CMK (cell line): ENCODE results near the gene SLC39A11.
"Not testable (repeated sequence)": the region's sequence is repeated elsewhere in the genome, so short reads cannot be mapped to it uniquely, and the experiment has no call there.

Experiments
- DNase-seq: peaks from one replicate; pipeline ENCODE4 v3.0.0-alpha.2; 2010; ENCODE audit warnings: low read depth

The SLC39A11 gene

DNA sequence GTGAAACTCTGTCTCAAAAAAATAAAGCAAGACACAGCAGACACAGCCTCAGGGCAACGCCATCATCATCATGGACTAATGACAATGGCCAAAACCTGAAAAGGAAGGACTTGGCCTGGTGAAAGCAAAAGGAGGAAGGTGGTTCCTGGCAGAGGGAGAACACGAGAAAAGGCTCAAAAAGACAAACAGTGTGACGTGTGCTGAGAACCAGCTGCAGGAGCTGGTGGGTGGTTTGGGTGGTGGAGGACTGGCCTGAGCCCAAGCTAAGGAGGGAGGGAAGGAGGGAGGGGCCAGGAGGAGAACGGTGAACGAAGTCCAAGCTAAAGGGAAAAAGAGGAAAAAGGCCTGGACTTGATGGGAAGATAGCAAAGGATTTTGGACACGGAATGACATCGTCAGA, 85.1 kb downstream of the SLC39A11 start:
- no peak for DNase-seq

DNA sequence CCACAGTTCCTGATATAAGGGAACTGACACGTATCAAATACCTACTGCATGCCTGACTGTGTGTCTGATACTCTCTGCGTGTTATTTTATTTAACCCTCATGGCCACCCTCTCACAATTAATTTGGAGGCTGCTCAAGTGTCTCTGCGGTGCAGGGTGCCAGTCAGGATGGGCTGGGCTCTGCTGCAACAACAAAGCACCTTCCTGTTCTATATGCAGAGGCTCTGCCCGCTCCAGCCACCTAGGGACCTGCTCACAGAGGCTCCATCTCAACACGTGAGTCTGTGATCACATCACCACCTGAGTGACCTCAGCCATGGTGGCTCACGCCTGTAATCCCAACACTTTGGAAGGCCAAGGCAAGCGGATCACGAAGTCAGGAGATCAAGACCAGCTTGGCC, 87.1 kb downstream of the SLC39A11 start:
- no peak for DNase-seq

DNA sequence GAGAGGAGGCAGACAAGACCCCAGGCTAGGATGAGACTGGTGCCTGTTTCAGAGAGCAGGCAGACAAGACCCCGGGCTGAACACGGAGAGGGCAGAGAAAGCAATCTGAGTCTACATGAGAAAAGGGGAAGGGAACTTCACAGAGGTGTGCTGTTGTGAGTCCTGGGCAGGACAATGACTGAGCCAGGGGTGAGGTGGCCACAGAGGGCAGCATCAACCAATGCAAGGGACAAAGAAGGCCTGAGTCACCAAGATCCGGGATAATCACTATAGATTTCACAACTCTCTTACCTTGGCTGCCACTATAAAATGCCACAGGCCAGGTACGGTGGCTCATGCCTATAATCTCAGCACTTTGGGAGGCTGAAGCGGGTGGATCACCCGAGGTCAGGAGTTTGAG, 89.0 kb downstream of the SLC39A11 start:
- no peak for DNase-seq

DNA sequence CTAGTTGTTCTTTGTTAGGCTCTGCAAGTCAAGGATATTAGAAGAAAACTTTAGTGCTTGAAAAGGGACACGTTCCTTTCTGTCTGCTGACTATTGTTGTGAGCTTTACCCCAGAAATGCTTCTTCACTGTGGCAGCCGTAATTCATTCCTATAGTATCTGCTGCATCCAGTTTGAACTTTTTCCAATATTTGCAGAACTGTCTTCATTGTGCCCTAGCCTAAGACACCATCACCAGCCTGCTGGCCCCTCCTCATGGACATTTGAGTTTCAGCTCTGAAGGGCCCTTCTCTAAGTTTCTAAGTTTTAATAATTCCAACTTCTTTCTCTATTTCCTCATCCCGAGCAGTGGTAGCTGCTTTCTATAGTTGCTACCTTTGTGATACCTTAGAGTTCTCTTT, 91.7 kb downstream of the SLC39A11 start:
- DNase-seq, result no peak

DNA sequence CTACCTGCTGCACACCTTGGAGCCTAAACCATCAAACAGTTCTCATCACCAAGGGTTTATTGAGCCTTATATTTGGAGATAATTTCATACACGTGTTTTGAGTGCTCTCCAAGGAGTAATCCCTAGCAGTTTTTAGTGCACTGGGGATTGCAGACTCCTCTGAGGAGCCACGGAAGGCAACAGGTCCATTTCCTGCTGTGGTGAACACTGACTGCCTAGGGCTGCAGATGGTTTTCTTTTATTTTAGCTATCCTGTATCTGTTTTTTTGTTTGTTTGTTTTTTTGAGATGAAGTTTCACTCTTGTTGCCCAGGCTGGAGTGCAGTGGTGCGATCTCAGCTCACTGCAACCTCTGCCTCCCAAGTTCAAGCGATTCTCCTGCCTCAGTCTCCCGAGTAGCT, 93.0 kb downstream of the SLC39A11 start:
- DNase-seq, result not testable (repeated sequence)

DNA sequence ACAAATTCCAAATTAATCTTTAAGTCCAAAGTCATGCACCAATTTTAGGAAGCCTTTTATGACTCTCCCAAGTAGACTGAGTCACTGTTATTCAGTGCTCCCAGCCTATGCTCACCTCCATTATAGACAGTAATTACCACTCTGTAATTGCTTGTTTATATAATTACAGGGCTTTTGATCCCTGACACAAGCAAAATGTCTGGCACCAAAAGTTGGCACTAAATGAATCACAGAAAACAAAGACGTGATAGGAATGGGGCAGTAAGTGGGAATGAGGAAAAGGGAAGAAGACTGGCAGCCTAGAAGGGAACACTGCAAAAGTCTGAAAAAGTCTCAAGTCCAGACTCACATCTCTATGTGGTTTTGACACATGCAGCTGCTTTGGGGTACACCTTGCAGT, 94.1 kb downstream of the SLC39A11 start:
- DNase-seq, result no peak

DNA sequence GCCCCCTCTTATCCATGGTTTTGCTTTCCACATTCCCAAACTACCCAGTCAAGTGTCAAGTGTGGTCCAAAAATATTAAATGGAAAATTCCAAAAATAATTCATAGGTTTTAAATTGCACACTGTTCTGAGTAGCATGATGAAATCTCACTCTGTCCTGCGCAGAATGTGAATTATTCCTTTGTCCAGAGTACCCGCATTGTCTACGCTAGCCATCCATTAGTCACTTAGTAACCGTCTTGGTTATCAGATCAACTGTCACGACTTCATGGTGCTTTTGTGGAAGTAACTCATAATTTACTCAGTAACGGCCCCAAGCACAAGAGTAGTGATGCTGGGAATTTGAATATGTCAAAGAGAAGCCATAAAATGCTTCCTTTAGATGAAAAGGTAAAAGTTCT, 94.9 kb downstream of the SLC39A11 start:
- DNase-seq, result no peak

DNA sequence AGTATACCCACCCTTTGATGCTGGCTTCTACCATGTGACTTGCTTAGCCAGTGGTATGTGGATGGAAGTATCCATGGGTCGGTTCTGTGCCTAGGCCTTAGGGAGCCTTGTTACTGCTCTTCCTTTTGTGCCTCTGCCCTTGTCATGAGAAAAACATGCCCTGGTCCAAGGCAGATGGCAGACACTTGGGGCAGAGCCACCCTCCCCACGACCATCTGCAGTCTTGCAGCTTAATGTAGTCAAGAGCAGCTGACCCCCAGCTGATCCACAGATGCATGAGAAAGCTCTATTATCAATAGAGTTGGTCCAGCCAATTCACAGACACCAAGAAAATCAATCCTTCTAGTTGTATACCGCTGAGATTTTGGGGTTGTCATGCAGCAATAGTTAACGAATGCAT, 95.7 kb downstream of the SLC39A11 start:
- DNase-seq, result no peak

DNA sequence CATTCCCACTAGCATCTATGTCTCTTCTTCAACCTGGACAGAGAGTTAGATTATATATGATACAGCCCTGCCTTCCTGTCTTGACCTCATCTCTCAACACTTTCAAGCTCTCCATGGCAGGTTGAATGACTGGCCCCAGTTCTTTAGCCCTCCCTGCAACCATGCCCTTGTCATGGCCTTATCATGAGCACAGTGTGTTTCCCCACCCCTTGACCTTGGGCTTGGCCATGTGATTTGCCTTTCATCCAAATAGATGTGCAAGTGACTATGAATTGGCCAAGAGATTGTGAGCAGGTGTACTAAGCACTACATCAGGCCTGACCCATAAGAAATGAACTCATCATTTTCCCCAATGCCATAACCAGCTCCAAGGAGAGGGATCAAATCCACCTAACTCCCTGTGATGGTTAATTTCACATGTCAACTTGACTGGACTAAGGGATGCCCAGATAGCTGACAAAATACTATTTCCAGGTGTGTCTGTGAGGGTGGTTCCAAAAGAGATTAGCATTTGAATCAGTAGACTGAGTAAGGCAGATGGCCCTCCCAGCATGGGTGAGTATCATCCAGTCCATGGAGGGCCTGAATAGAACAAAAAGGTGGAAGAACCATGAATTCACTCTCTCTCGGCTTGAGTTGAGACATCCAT, 97.4 kb downstream of the SLC39A11 start:
- no peak for DNase-seq

DNA sequence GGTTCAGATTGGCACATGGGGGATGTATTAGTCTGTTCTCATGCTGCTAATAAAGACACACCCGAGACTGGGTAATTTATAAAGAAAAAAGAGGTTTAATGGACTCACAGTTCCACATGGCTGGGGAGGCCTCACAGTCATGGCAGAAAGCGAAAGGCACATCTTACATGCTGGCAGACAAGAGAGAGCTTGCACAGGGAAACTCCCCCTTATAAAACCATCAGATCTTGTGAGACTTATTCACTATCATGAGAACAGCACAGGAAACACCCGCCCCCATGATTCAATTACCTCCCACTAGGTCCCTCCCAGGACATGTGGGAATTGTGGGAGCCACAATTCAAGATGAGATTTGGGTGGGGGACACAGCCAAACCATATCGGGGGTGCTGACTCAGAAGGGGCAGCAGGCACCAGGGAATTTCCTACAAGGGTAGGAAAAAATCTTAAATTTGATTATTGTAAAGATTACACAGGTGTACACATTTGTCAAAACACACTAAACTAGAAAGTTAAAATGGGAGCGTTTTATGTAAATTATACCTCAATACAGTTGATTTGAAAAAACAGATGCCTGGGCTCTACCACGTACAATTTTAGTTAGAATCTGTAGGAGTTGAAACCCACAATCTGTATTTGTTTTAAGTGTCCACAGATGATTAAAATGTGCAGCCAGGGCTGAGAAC, 99.6 kb downstream of the SLC39A11 start:
- not testable (repeated sequence) for DNase-seq

DNA sequence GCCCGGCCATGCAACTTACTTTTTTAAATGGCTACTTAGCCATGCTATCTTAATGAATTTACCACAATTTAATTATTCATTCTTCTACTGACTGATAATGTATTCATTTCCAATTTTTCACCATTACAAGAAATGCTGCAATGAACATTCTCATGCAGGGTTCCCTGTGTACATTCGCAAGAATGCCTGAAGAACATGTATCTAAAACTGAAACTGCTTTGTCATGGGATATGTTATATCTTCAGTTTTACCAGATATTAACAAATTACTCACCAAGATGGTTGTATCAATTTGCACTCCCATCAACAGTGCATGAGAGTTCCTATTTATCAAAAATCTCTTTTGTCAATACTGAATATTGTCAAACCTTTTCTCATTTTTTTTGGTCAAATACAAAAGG, 100.8 kb downstream of the SLC39A11 start:
- DNase-seq, result no peak

DNA sequence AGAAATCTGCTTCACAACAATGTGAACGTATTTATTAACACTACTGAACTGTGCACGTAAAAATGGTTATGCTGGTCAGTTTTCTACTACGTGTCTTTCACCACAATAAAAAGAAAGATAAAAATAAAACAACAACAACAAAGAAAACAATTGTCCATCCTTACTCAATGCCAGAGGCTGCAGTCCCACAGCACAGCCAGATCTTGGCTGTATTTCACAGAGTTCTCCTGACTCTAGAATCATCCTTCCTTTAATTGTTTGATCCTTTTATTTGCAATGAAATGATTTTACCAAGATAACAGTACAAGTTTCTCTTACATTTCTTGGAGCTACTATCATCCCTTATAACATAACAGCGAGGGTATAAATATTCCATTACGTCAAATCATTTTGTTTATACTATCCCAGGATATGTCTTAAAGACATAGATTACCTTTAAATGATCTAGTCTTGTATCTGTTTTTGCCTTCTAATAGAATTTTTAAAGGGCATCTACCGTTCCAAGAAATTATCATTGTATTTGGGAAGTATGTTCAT, 103.3 kb downstream of the SLC39A11 start:
- DNase-seq, result no peak

DNA sequence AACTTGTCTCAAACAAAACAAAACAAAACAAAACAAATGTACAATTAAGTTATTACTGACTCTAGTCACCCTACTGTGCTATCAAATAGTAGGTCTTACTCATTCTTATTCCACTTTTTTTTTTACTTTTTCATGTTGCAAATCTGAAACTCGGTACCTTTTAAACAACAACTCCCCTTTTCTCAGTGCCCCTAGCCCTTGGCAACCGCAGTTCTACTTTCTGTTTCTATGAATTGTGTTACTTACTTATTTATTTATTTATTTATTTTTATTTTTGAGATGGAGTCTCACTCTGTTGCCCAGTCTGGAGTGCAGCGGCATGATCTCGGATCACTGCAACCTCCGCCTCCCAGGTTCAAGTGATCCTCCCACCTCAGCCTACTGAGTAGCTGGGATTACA, 104.0 kb downstream of the SLC39A11 start:
- DNase-seq, result no peak

DNA sequence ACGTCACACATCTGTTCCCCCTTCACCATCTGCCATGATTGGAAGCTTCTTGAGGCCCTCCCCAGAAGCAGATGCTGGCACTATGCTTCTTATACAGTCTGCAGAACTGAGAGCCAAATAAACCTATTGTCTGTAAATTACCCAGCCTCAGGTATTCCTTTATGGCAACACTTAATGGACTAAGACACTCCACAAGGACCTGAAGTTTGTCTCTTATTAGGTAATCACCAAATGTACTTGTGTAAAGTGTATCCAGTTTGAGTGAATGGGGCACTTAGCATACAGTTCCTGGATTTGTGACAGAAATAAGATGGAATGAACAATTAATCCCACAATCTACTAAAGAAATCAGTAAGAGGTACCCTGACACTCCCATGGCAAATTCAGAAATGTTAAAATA, 105.3 kb downstream of the SLC39A11 start:
- no peak for DNase-seq

DNA sequence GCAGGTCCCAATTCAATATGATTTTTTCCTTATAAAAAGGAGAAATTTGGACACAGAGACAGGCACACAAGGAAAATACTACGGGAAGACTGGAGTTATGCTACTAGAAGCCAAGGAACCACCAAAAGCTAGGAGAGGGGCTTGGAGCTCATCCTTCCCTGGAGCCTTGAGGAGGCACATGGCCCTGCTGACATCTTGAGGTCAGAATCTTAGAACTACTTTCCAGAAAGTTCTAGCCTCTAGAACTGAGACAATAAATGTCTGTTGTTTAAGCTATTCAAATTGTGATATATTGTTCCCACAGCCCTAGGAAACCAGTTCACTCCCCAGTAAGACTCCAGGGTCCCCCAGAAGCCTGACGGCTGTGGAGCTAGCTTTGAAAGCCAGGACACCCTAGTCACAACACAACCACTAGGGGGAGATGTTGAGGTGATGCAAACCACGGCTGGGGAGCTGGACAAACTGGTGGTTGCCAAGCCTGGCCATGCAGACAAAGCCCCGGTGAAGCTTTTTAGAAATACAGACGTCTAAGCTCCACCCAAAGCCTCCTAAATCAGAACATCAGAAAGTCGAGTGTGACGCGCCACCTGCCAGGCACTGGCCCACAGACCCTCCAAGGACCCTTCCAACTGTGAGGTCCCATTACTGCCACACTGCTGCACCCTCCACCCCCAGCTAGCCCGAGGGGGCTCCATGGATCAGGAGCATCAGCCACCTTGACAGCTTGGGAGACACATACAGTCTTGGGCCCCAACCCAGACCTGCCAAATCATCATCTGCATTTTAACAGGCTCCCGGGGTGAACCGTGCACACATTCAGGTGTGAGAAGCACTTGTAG, 106.4 kb downstream of the SLC39A11 start:
- DNase-seq, result peak; percentile 68

DNA sequence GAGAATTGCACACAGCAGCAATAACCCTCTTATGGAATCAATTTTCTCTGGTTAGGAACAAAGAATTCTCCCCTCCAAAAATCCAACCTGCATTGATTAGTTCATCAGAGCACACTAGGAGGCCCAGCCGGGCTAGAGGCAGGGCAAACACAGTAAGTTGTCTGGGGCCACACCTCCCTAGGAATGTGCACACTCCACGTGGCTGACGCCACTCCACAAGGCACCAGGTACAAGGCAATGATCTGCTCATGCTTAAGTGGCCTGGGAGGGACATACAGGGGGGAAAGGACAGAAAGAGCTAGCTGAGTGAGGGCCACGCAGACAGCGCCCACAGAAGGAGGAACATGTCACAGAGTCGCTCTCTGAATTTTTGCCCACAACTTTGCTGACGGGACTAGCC, 107.6 kb downstream of the SLC39A11 start:
- no peak for DNase-seq

DNA sequence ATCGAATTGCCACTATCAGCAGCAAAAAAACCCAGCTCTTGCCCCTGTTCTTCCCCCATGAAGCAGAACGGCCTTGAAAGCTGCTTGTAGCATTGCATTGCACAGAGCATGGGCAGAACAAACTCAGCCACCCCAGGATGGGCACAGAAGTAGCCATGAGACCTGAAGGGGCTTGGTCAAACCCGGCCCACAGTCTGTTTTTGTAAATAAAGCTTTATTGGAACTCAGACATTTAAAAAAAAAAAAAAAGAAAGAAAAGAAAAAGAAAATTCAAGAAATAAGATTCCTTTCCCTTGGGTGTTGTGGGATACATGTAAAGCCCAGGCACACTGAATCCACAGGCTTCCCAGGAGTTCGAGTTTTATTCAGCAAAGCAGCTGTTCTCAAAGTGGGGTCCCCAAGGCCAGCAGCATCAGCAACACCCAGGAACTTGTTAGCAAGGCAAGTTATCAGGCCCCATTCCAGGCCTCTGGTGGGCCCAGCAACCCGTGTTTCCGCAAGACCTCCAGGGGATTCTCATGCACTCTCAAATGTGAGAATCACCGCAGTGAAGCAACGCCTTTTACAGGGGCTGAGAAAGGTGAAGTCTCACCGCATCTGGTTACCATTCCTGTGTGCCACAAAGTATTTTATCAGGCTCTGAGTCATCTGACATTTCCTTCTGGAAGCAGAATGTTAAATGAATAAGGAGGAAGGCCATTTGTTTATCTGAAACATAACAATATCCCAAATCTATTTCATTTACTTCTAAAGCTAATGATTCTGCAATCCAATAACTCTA, 108.2 kb downstream of the SLC39A11 start:
- no peak for DNase-seq

DNA sequence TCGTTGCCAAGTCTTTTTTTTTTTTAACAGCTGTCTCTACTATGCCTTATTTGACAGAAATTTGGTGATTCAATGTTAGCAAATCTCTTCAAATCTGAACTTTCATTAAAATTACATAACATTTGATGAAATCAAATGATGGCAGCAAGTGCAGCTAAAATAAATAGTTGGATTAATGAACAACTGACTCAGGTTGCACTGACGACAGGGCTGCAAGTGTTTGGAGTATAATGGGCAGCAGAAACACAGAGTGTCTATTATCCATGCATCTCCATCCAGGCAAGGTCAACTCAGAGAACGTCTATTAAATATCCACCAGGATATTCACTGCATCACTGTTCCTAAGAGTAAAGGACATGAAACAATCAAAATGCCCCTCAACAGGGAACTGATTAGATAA, 109.8 kb downstream of the SLC39A11 start:
- no peak for DNase-seq

DNA sequence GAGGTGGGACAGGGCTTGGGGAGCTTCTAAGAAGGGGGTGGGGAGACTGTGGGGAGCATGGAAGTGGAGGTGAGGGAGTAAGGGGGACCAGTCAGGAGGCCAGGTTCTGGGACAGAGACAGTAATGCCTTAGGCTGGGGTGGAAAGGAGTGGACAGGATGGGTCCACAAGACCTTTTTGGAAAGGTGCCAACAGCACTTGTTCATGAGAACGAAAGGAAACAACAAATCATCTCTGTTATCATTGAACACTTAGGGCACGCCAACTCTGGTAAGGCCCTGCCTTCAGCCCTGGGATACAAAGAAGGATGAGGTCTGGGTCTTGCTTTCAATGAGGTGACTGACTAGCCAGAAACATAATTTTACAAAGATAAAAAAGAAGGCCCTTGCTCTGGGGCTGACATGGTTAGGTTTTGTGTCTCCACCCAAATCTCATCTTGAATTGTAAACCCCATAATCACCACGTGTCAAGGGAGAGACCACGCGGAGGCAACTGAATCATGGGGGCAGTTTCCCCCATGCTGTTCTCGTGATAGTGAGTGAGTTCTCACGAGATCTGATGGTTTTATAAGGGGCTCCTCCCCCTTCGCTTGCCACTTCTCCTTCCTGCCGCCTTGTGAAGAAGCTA, 113.8 kb downstream of the SLC39A11 start:
- no peak for DNase-seq

DNA sequence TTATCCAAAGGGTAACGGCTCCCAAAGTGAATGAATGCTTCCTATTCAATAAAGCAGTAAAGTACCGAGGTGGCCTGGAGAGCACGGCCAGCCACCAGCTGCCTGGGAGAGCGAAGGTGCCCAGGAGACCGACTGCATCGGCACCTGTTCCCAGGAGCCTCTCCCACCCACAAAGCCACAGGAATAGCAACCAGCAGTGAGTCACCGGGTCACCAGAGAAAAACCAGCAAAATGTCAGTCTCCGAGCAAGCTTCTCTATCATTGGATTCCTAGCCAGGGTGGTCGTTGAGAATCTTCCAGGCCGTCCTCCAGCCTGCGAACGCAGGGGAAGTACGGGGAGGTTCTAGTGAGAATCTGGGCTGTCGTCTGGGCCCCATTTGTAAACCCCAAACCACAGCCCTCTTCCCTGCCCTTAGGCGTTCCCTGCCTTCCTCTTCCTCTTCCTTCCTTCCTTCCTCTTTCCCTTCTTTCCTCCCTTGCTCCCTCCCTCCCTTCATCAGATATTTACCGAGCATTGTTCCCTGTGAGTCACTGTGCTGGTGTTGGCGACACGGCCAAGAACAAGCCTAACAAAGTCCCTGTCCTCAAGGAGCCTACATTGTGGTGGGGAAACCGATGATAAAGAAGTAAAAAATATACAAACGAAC, 114.6 kb downstream of the SLC39A11 start:
- no peak for DNase-seq
